Spleen (tissue), 11 donors: ENCODE measurements around the gene EML6. TPM values are rescaled to one million over a fixed set of nuclear protein-coding genes. Genes with fewer than 3 reads are reported as not detected.

Experiments
- DNase-seq: peaks from one replicate; pipeline ENCODE4 v3.0.0-alpha.2; 2020
- H3K27ac ChIP-seq, 8 donors: fragments of 200-600 bp; sonication (generic) in 7 of 8; 1 replicate in 4 of 8; 2 replicates in 4 of 8; pipeline versions ENCODE4 v1.5.0 to v1.8.0; 2016 to 2021; ENCODE audit warnings: inconsistent platforms in 4 of 8, mild to moderate bottlenecking in 4 of 8, moderate library complexity in 1 of 8
- H3K27me3 ChIP-seq, 7 donors: fragments of 200-600 bp; sonication (generic) in 6 of 7; replicated peaks in 1 of 7; 1 replicate in 4 of 7; 2 replicates in 3 of 7; pipeline versions ENCODE4 v1.5.0 to v1.8.0; 2016 to 2021; ENCODE audit warnings: inconsistent platforms in 3 of 7, mild to moderate bottlenecking in 1 of 7
- H3K36me3 ChIP-seq, 6 donors: fragments of 200-600 bp; sonication (generic) in 5 of 6; 1 replicate in 4 of 6; 2 replicates in 2 of 6; pipeline versions ENCODE4 v1.5.0 to v1.8.0; 2016 to 2021; ENCODE audit warnings: inconsistent platforms in 2 of 6
- H3K4me1 ChIP-seq, 6 donors: fragments of 200-600 bp; sonication (generic) in 5 of 6; 1 replicate in 3 of 6; 2 replicates in 3 of 6; pipeline versions ENCODE4 v1.5.0 to v1.8.0; 2016 to 2021; ENCODE audit warnings: inconsistent platforms in 3 of 6
- H3K4me3 ChIP-seq, 8 donors: fragments of 200-600 bp; sonication (generic) in 7 of 8; 1 replicate in 4 of 8; 2 replicates in 4 of 8; pipeline versions ENCODE4 v1.5.0 to v1.8.0; 2016 to 2021; ENCODE audit warnings: inconsistent platforms in 4 of 8, mild to moderate bottlenecking in 4 of 8, moderate library complexity in 2 of 8
- H3K9me3 ChIP-seq, 8 donors: fragments of 200-600 bp; sonication (generic) in 7 of 8; 1 replicate in 4 of 8; 2 replicates in 4 of 8; pipeline versions ENCODE4 v1.5.0 to v1.8.0; 2016 to 2021; ENCODE audit warnings: inconsistent platforms in 4 of 8
- POLR2A ChIP-seq, 3 donors: fragments of 450-650 bp; IDR thresholded peaks; one replicate each; pipeline ENCODE4 v1.5.1; 2017; ENCODE audit warnings: antibody characterized with exemption in 3 of 3, mild to moderate bottlenecking in 1 of 3
- POLR2AphosphoS5 ChIP-seq, 3 donors: sonication (generic); formaldehyde crosslinking; IDR thresholded peaks; one replicate each; pipeline ENCODE4 v1.5.1; 2017; ENCODE audit warnings: antibody characterized with exemption in 3 of 3
- WGBS, 5 donors: extraction: QIAGEN DNeasy Blood & Tissue Kit in 3 of 5; methylation state at CpG; one replicate each; pipeline versions ENCODE4 v1.1.5 to v1.1.7; 2013 to 2018; 5-methylcytosine and 5-hydroxymethylcytosine counted together
- intact Hi-C: fragments of 100-400 bp; cut with DNase I; formaldehyde crosslinking; loops from one replicate; pipeline ENCODE4 v1.15.0; 2023; ENCODE audit warnings: low total_unique reads
- polyA plus RNA-seq, 3 donors: library from polyadenylated mRNA; stranded (reverse); fragments of 200-250 nt; gene quantifications; one replicate each; pipeline ENCODE4 v1.2.1, GENCODE V29; 2013
- total RNA-seq, 7 donors: library from RNA; depleted of rRNA in 3 of 7; stranded (reverse); fragments of >200 nt in 3 of 7; fragmentation: NEBNext Ultra II Directional in 4 of 7; extraction: Animal tissue kit (Norgen Biotek cat#: 25700) in 4 of 7; gene quantifications; one replicate each; pipeline versions ENCODE4 v1.1.0 to v1.2.1, GENCODE V29; 2016 to 2021
- TF ChIP-seq, protein P1 (sequence below), 11 experiments: fragments of 200-600 bp in 7 of 11; fragments of 450-650 bp in 4 of 11; sonication (generic) in 4 of 11; IDR thresholded peaks in 8 of 11; conservative IDR thresholded peaks in 3 of 11; 1 replicate in 7 of 11; 2 replicates in 4 of 11; pipeline versions ENCODE4 v1.4.0 to v1.8.0; 2016 to 2021; ENCODE audit warnings: antibody characterized with exemption in 11 of 11, inconsistent platforms in 4 of 11, mild to moderate bottlenecking in 1 of 11
- donor health status: healthy with polysubstance abuse.
- donor health status: DM: no; HTN: no; CAD: no; lungs with moderate emphysema.
- donor health status: DM: no; HTN: no; CAD: no.
- donor health status: Bipolar disorder and iron deficiency.
- donor health status: healthy.
- donor health status: DM: no; HTN: no; CAD: no.
- donor health status: DM: yes; HTN: yes; CAD: no.

Gene EML6
- total and polyA plus RNA-seq, 10 donors: 4.7 to 18.2 (median 7.6) TPM

DNA sequence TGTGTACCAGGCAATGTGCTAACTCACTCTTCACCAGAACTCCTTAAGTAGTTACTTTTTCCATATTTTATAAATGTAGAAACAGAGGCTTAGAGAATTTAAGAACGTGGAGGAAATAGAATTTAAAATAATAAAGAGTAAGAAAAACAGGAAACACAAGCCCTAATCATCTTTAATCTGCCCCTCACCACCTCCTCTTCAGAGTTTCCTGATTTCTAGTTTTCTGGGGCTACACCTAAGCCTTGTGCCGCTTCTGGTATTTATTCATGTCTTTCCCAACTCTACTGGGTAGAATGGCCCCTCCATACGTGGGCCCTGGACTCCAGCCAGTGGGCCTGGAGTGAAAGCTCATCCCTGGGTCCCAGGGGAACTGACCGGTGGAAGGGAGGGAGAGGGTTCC is 241.4 kb downstream of the EML6 start:
- peaks cover 0 to 42% (median 3%) of the 10 kb centered on the region in 6 donors for H3K36me3 ChIP-seq
- H3K4me1 ChIP-seq: peaks cover 0 to 19% (median 7%) of the 10 kb centered on the region in 6 donors
- WGBS, 5 donors: 16 to 40% (median 35%) methylated on average over 4 of the region's 4 CpGs
- no peaks in the 10 kb centered on the region for H3K9me3 ChIP-seq
- no peak overlapping the region for H3K4me3 ChIP-seq
- H3K27me3 ChIP-seq: no peaks in the 10 kb centered on the region
- TF ChIP-seq, protein P1, sequence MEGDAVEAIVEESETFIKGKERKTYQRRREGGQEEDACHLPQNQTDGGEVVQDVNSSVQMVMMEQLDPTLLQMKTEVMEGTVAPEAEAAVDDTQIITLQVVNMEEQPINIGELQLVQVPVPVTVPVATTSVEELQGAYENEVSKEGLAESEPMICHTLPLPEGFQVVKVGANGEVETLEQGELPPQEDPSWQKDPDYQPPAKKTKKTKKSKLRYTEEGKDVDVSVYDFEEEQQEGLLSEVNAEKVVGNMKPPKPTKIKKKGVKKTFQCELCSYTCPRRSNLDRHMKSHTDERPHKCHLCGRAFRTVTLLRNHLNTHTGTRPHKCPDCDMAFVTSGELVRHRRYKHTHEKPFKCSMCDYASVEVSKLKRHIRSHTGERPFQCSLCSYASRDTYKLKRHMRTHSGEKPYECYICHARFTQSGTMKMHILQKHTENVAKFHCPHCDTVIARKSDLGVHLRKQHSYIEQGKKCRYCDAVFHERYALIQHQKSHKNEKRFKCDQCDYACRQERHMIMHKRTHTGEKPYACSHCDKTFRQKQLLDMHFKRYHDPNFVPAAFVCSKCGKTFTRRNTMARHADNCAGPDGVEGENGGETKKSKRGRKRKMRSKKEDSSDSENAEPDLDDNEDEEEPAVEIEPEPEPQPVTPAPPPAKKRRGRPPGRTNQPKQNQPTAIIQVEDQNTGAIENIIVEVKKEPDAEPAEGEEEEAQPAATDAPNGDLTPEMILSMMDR (IDR thresholded peaks at IDR 0.05 in 8 of 11, conservative IDR thresholded peaks at IDR 0.05 in 3 of 11): no peak
- no peak for TF ChIP-seq POLR2A (IDR thresholded peaks at IDR 0.05)
- no peak for TF ChIP-seq POLR2AphosphoS5 (IDR thresholded peaks at IDR 0.05)
- no peak for DNase-seq
- no peak overlapping the region for H3K27ac ChIP-seq
- intact Hi-C loops: no loop called here

- 90 to 98% (median 96%) methylated on average over 6 of the region's 6 CpGs for WGBS, 5 donors
- peak overlapping the region in 1 of 8 donors; percentile 23 for H3K27ac ChIP-seq
Observed at GRCh38 chr2:54965425-54965824, 242.0 kb downstream of the EML6 start.

GRCh38 chr2:54966165-54966832 is 242.8 kb downstream of the EML6 start:
- Histone ChIP-seq H3K9me3 (no peaks in the 10 kb centered on the region), H3K27me3 (no peaks in the 10 kb centered on the region), H3K4me3 (no peak overlapping the region), H3K27ac (peak overlapping the region in 2 of 8 donors; percentile 23 to 31), H3K36me3 (peaks cover 0 to 57% (median 11%) of the 10 kb centered on the region in 6 donors), H3K4me1 (peaks cover 0 to 19% (median 7%) of the 10 kb centered on the region in 6 donors)
- 72 to 84% (median 75%) methylated on average over 8 of the region's 8 CpGs for WGBS, 5 donors
- no peak for DNase-seq
- intact Hi-C loops: no loop called here
- TF ChIP-seq POLR2AphosphoS5 (IDR thresholded peaks at IDR 0.05): peak in 1 of 3 donors; percentile 33
- TF ChIP-seq, protein P1 (IDR thresholded peaks at IDR 0.05 in 8 of 11, conservative IDR thresholded peaks at IDR 0.05 in 3 of 11): no peak

More at GRCh38 chr2:54965425-54965824, 242.0 kb downstream of the EML6 start:
- no peak overlapping the region for H3K4me3 ChIP-seq
- H3K9me3 ChIP-seq: no peaks in the 10 kb centered on the region
- peaks cover 0 to 48% (median 7%) of the 10 kb centered on the region in 6 donors for H3K36me3 ChIP-seq
- H3K27me3 ChIP-seq: no peaks in the 10 kb centered on the region
- intact Hi-C loops: no loop called here
- TF ChIP-seq POLR2A (IDR thresholded peaks at IDR 0.05): no peak
- TF ChIP-seq, protein P1 (IDR thresholded peaks at IDR 0.05 in 8 of 11, conservative IDR thresholded peaks at IDR 0.05 in 3 of 11): no peak
- TF ChIP-seq POLR2AphosphoS5 (IDR thresholded peaks at IDR 0.05): no peak
- H3K4me1 ChIP-seq: peaks cover 0 to 19% (median 7%) of the 10 kb centered on the region in 6 donors
- DNase-seq: no peak

GRCh38 chr2:54966837-54967236 is 243.4 kb downstream of the EML6 start:
- no peak for DNase-seq
- H3K36me3 ChIP-seq: peaks cover 0 to 62% (median 12%) of the 10 kb centered on the region in 6 donors
- no peak overlapping the region for H3K4me3 ChIP-seq
- H3K9me3 ChIP-seq: no peaks in the 10 kb centered on the region
- no peaks in the 10 kb centered on the region for H3K27me3 ChIP-seq
- TF ChIP-seq, protein P1 (IDR thresholded peaks at IDR 0.05 in 8 of 11, conservative IDR thresholded peaks at IDR 0.05 in 3 of 11): no peak
- TF ChIP-seq POLR2A (IDR thresholded peaks at IDR 0.05): no peak
- TF ChIP-seq POLR2AphosphoS5 (IDR thresholded peaks at IDR 0.05): no peak
- 94 to 99% (median 97%) methylated on average over 3 of the region's 3 CpGs for WGBS, 5 donors
- H3K4me1 ChIP-seq: peaks cover 0 to 19% (median 7%) of the 10 kb centered on the region in 6 donors
- intact Hi-C loops: no loop called here
- H3K27ac ChIP-seq: peak overlapping the region in 2 of 8 donors; percentile 23 to 31
